ENCODE results near the gene PLEKHJ1. TPM values are rescaled to one million over a fixed set of nuclear protein-coding genes. Genes with fewer than 3 reads are reported as not detected.

Gene PLEKHJ1
- total and polyA plus RNA-seq, 2 of the 13 experiments (the other 11 are each of a cell fraction or from before 2014, with no cell fraction given): 70.5 to 130 TPM

DNA sequence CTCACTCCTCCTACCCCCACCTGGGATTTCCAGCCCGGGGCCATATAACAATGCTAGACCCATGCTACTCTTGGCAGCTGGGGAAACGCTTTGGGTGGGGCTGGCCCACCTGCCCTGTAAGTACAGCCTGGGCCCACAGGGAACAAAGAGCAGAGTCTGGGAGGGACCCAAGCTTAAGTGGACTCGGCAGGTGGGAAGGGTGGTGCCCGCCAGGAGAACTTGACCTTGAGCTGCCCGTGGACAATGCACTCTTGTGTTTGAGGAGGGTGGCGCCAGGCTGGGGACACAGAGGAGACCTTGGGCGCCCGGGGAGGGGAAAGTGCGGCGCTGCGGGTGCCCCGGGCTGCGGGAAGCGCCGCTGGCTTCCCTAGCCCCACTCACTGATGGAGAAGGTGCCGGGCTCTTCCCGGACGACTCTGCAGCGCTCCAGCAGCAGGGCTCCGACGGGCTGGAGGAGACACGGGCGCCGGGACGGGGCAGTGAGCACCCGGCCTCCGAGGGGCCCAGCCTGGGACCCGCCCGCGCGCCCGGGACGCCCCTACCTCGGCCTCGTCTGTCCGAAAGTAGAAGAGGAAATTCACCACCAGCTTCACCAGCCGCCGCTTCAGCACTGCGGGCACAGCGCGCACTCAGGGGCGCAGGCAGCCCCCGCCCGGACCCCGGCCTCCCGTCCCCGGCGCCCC lies 607 bp downstream of the PLEKHJ1 start (continued):
- TF ChIP-seq ZNF781 (CRISPR knock-in tag; IDR thresholded peaks at IDR 0.05; ENCODE audit: borderline replicate concordance, not compliant biosample characterization) (no peak), SP2 (CRISPR knock-in tag; IDR thresholded peaks at IDR 0.05) (no peak), ZNF589 (CRISPR knock-in tag; conservative IDR thresholded peaks at IDR 0.05) (no peak), ZFP82 (CRISPR knock-in tag; IDR thresholded peaks at IDR 0.05; ENCODE audit: borderline replicate concordance) (no peak), PITX1 (CRISPR knock-in tag; IDR thresholded peaks at IDR 0.05) (peak; percentile 52; the same call in 1 of the 2 replicates), HNRNPL (IDR thresholded peaks at IDR 0.05; ENCODE audit: low read depth, low read length) (peak; percentile 66; the same call in 1 of the 2 replicates), ISL2 (CRISPR knock-in tag; IDR thresholded peaks at IDR 0.05) (0 out of 2 replicates have a peak, but pooled peaks have one; percentile 48), HDAC2 (CRISPR knock-in tag; IDR thresholded peaks at IDR 0.05) (peak; percentile 48; the same call in 1 of the 2 replicates), NKX3-1 (CRISPR knock-in tag; IDR thresholded peaks at IDR 0.05) (no peak), MTA1 (CRISPR knock-in tag; IDR thresholded peaks at IDR 0.05; ENCODE audit: borderline replicate concordance) (peak; percentile 52; the same call in 1 of the 2 replicates), ZFP36 (IDR thresholded peaks at IDR 0.05; ENCODE audit: borderline replicate concordance, low read depth, low read length, partially characterized antibody) (no peak), ZNF263 (CRISPR knock-in tag; IDR thresholded peaks at IDR 0.05) (no peak), MXI1 (IDR thresholded peaks at IDR 0.05; ENCODE audit: borderline replicate concordance, low read depth, low read length) (peak; percentile 60; the same call in 1 of the 3 replicates), ZBTB7B (CRISPR knock-in tag; IDR thresholded peaks at IDR 0.05) (0 out of 2 replicates have a peak, but pooled peaks have one; percentile 57), ZFY (CRISPR knock-in tag; IDR thresholded peaks at IDR 0.05) (no peak; the same call in 1 of the 2 replicates), ZNF562 (CRISPR knock-in tag; IDR thresholded peaks at IDR 0.05; ENCODE audit: borderline replicate concordance) (no peak), ELF3 (CRISPR knock-in tag; IDR thresholded peaks at IDR 0.05) (peak; percentile 23; the same call in 1 of the 2 replicates), SAP130 (CRISPR knock-in tag; IDR thresholded peaks at IDR 0.05; ENCODE audit: low read depth) (peak; percentile 69), ATF1 (CRISPR knock-in tag; IDR thresholded peaks at IDR 0.05) (no peak), EP300 (IDR thresholded peaks at IDR 0.05; ENCODE audit: low read depth in 2 of 2, low read length in 2 of 2) (peak; percentile 7 to 31; a peak in 2 of 4 replicates), EP300 (CRISPR knock-in tag; IDR thresholded peaks at IDR 0.05; ENCODE audit: borderline replicate concordance) (no peak)
- TF ChIP-seq, protein P1, sequence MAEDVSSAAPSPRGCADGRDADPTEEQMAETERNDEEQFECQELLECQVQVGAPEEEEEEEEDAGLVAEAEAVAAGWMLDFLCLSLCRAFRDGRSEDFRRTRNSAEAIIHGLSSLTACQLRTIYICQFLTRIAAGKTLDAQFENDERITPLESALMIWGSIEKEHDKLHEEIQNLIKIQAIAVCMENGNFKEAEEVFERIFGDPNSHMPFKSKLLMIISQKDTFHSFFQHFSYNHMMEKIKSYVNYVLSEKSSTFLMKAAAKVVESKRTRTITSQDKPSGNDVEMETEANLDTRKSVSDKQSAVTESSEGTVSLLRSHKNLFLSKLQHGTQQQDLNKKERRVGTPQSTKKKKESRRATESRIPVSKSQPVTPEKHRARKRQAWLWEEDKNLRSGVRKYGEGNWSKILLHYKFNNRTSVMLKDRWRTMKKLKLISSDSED (CRISPR knock-in tag; IDR thresholded peaks at IDR 0.05): peak; percentile 48; the same call in 1 of the 2 replicates
- TF ChIP-seq, protein P2, sequence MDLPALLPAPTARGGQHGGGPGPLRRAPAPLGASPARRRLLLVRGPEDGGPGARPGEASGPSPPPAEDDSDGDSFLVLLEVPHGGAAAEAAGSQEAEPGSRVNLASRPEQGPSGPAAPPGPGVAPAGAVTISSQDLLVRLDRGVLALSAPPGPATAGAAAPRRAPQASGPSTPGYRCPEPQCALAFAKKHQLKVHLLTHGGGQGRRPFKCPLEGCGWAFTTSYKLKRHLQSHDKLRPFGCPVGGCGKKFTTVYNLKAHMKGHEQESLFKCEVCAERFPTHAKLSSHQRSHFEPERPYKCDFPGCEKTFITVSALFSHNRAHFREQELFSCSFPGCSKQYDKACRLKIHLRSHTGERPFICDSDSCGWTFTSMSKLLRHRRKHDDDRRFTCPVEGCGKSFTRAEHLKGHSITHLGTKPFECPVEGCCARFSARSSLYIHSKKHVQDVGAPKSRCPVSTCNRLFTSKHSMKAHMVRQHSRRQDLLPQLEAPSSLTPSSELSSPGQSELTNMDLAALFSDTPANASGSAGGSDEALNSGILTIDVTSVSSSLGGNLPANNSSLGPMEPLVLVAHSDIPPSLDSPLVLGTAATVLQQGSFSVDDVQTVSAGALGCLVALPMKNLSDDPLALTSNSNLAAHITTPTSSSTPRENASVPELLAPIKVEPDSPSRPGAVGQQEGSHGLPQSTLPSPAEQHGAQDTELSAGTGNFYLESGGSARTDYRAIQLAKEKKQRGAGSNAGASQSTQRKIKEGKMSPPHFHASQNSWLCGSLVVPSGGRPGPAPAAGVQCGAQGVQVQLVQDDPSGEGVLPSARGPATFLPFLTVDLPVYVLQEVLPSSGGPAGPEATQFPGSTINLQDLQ (CRISPR knock-in tag; IDR thresholded peaks at IDR 0.05): 0 out of 2 replicates have a peak, but pooled peaks have one; percentile 58
- TF ChIP-seq, protein P3, sequence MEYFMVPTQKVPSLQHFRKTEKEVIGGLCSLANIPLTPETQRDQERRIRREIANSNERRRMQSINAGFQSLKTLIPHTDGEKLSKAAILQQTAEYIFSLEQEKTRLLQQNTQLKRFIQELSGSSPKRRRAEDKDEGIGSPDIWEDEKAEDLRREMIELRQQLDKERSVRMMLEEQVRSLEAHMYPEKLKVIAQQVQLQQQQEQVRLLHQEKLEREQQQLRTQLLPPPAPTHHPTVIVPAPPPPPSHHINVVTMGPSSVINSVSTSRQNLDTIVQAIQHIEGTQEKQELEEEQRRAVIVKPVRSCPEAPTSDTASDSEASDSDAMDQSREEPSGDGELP (IDR thresholded peaks at IDR 0.05; ENCODE audit: borderline replicate concordance, low read depth): no peak
- TF ChIP-seq, protein P4, sequence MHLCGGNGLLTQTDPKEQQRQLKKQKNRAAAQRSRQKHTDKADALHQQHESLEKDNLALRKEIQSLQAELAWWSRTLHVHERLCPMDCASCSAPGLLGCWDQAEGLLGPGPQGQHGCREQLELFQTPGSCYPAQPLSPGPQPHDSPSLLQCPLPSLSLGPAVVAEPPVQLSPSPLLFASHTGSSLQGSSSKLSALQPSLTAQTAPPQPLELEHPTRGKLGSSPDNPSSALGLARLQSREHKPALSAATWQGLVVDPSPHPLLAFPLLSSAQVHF (CRISPR knock-in tag; IDR thresholded peaks at IDR 0.05): 0 out of 2 replicates have a peak, but pooled peaks have one; percentile 27
